HG03095 (cell line): ENCODE data around the gene SLC35B2.

Experiments
- ATAC-seq: cut with Tn5 transposase; IDR thresholded peaks from one replicate; pipeline ENCODE4 v1.9.1; 2021; ENCODE audit warnings: moderate library complexity; ENCODE audit not compliant: unreplicated experiment

SLC35B2 gene, protein sequence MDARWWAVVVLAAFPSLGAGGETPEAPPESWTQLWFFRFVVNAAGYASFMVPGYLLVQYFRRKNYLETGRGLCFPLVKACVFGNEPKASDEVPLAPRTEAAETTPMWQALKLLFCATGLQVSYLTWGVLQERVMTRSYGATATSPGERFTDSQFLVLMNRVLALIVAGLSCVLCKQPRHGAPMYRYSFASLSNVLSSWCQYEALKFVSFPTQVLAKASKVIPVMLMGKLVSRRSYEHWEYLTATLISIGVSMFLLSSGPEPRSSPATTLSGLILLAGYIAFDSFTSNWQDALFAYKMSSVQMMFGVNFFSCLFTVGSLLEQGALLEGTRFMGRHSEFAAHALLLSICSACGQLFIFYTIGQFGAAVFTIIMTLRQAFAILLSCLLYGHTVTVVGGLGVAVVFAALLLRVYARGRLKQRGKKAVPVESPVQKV

DNA sequence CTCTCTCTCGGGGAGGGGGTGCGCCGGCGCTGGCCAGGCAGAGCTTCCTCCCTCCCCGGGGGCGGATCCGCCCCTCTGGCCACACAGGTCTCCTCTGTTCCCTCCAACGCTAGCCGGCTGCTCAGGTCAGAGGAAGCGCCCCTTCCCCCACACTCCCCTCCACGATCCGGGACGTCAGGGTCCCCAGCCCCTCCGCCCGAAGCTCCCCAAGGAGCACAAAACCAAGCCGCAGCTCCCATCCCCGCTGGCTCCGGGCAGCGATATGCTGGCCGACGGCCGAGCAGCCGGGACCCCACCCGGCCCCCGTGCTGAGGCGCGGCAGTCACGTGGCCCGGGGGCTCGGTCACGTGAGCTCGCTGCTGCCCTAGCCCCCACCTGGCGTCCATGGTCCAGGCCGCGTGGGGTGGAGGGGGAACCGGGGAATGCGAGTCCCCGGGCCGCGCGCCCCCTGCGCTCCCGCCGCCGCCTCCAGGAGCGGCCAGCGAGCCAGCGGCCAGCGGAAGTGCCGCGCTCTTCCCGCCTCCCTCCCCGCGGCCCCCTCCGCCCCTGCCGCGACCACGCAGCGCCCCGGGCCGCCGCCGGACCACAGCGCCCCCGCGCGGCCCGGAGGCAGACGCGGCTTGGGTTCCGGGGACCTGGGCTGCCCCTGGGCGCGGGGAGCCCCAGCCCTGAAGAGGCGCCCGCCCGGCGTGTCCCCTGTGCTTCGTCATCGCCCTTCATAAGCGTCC lies at the start of gene SLC35B2:
SLC35B2 (minus strand) TSS at position 504 of the 728 bp plus-strand sequence; CDS start at position 386, 118 bp downstream.
- ATAC-seq = peak; percentile 46

DNA sequence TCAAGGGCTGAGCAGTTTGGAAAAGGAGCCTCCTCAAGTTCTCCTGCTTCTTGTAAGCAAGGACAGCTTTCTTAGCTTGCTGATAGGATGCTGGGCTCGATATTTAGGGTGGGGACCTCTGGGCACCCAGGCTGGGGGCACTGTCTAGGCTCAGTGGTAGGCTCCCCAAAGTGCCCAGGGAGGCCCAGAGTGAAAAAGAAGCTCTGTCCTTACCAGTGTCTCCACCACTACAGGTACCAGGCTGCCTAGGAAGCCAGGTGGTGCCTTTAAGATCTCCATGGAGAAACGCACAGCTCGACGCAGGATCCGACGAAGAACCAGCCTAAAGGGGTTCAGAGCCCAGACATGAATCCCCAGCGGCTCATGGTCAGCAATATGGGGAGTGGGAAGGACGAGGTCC lies 49.4 kb upstream of the SLC35B2 start:
- ATAC-seq = no peak

DNA sequence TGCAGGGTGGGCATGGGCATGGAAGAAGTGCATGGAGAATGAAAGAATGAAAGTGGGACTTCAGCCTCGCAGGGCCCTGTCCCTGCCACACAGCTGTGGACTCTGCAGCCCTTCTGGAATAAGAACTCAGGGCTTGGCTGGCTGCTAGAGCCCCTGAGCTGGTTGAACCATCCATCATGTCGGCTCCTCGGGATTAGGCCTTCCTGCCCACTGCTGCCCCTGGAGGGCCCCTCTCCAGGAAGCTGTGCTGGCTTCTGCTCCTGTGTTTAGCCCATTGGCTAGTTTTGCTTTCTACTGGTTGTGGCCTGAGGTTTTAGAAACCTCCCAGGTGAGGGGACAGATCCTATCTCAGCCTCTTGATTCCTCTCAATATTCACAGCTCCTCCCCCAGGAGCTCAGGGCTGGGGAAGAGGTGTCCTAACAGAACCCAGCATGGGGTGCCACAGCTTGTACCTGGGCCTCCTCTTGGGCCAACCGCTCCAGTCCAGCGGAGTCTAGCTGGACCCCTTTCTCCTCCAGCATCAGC lies 47.9 kb upstream of the SLC35B2 start:
- ATAC-seq = no peak

DNA sequence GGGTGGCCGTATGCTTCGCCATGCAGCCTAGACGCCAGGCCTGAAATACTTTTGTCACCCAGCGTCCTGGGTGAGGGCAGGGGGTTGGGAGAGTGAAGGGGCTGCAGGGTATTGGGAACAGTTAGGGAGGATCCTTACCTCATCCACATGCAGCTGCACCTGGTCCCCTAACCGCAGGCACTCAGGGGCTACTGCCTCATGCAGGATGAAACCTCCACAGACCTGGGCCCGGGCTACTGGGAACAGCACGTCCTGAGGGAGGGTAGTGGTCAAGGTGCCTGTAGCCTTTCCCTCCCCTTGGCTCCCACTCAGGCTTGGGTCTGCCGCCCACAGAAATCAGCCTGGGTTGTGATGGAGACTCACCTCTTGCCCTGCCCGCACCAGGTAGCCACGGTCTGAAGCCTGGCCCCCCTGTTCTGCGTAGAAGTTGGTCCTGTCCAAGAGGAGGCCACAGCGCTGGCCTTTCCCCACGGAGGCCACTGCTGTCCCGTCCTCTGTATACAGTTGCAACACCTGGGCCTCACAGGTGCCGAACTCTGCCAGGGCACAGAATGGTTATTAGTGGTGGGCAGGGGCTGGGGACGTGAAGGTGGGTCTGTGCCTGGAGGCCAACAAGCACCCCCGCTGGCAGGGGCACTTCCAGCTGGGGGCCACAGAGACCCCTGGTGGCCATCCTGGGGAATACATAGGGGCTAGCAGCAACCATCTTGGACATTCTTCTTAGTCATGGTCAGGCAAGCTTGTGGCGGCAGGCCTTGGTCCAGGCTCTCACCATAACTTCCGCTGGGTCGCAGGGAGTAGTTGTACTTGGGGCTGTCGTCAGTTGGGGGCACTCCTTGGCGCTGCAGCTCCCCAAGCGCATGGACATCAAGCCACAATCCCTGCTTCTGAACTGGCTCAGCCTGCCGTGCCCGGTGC lies 47.2 kb upstream of the SLC35B2 start:
- no peak for ATAC-seq

DNA sequence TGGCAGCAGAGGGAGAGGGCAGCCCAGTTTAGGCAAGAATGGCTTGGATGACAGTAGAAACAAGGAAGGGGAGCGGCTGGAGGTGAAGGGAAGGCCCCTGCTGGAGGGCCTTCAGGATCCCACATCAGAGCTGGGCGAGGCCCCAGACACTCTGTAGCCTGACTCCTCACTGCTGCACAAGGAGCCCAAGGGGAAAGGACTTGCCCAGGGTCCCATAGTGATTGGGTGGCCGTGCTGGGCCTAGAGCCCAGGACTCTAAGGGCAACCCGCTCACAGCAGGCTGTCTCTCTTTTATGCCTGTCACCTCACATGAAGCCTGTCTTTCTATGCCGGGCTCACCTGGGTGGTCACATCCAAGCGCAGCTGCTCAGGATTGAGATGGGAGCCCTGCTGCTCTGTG lies 46.5 kb upstream of the SLC35B2 start:
- ATAC-seq = no peak

DNA sequence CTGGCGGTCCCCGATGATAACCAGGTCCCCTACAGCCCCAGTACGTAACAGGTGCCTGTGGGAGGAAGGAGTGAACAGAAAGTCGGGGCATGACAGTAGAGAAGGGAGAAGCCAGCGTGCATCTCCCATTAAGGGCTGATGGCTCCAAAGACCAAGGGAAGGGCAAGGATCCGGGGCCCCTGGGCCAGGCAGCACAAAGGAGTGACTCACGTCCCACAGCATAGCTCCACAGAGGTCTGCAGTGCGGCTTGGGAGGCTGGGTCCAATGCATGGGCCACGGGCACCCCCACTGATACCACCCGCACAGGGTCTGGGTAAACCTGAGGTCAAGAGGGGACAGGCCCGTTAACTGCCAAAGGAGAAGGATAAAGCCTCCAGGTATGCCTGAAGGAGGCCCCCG lies 45.5 kb upstream of the SLC35B2 start:
- ATAC-seq = no peak

DNA sequence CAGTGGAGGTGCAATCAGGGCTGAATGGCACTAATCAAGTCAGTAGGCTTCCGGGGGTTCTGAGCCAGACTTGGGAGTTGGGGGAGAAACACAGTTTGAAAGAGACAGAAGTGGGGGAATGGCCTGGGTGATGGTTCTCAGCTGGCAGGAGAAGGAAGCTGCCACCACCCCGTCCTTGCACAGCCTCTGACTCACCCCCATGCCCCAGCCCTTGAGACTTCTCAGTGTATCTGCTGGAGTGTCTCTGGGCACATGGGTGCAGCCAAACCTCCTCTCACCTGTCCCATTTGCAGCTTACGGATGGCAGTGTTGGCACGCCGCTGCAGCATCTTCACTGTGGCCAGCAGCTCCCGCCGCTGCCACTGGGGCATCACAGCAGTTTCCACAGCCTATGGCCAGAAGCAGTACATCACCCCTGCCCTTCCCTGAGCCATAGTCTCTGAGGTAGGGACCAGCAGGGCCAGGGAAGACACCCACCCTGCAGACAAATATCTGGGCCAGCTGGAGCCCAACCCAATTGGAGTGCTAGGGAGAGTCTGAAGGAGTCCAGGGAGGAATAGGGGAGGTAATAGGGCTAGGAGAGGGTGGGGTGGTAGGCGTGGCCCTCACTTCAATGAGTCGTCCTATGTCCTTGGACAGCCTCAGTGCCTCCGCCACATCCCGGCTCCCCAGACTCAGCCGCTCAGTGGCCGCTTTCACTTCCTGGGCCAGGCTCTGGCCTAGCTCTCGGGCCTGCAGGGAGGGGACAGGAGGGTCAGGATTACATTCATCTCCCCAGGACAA lies 44.6 kb upstream of the SLC35B2 start:
- ATAC-seq = no peak

DNA sequence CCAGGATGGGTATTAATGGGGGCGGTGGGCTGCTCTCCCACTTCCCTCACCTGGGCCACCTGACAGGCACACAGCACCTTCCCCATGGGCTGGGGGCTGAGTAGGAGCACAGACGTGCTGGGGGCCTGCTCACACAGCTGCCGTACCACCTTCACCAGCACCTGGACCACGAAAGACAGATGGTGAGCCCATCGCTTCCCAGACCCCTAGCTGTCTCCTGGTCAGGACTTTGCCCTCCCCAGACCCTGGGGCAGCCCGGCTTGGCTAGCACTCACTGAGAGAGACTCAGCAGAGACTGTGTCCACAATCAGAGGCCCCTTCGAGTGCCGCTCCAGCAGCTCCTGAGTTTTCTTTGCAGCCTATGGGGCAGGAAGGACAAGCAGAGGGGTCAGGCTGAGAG lies 43.8 kb upstream of the SLC35B2 start:
- ATAC-seq = no peak

DNA sequence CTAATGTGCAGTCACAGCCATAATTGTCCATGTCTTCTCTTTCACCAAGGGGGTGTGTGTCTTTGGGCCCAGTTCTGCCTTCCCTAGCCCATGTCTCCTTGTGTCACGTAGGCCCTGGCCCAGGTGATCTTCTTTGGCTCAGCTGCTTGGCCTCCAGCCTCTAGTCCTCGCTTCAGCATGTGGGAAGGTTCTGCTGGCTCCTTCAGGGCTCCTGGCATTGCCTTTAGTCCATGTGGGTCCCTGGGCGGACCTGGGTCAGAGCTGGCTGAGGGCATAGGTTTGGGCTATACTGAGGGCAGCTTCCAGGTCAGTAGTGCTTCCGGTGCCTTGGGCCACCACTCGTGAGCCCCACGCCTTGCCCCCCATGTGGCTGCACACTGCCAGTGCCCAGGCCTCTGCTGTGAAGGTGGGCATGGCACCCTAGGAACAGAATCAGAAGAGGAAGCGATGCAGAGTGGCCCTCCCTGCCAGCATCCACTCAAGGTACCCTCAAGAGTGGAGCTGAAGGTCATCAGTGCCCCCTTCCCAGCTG lies 43.0 kb upstream of the SLC35B2 start:
- no peak for ATAC-seq

DNA sequence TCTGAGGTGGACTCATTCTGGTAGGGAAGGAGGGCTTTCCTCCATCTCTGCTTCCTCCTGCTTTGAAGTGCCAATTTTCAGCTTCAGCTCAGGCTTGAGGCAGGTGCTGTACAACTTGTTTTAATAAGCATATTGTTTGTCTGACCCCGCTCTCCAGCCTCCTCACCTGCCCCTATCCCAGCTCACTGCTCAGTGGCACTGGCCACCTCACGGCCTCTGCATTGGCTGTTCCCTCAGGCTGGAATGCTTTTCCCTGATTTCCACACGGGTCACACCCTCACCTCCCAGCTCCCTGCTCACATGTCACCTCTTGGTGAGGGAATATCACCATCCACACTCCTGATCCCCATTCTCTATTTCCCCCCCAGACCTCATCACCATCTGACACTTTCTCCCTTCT lies 41.5 kb upstream of the SLC35B2 start:
- ATAC-seq = no peak

DNA sequence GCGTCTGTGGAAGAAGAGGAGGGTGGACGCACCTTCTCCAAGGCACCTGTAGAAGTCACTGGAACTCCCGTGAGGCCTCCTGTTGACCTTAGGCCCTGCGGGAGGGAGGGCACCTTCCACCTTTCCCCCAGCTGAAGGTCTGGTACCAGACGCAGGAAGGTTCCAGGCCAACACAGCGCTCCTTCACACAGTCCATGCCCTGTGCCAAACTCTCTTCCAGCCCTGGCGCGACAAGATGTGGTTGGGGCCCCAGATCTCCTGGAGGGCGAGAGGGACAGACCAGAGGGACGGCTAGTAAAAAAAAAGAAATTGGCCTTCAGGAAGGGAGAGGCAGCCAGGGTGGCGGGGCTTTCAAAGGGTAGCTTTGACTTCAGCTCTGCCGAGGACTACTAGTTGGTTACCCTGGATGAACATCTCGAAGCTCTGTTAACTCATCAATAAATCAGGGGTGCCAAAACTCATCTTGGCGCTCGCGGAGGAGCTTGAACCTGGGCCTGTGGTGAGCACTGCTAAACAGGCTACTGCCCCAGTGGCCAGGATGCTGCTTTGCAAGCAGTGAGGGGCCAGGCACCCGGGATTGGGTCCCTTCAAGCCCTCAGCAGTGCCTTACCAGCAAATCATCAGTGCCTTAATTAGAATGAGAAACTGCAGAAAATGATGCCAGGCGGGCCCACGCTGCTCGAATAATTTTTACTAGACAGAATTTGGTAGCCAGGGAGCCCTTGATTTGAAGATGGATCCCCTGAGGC lies 40.9 kb upstream of the SLC35B2 start:
- no peak for ATAC-seq

DNA sequence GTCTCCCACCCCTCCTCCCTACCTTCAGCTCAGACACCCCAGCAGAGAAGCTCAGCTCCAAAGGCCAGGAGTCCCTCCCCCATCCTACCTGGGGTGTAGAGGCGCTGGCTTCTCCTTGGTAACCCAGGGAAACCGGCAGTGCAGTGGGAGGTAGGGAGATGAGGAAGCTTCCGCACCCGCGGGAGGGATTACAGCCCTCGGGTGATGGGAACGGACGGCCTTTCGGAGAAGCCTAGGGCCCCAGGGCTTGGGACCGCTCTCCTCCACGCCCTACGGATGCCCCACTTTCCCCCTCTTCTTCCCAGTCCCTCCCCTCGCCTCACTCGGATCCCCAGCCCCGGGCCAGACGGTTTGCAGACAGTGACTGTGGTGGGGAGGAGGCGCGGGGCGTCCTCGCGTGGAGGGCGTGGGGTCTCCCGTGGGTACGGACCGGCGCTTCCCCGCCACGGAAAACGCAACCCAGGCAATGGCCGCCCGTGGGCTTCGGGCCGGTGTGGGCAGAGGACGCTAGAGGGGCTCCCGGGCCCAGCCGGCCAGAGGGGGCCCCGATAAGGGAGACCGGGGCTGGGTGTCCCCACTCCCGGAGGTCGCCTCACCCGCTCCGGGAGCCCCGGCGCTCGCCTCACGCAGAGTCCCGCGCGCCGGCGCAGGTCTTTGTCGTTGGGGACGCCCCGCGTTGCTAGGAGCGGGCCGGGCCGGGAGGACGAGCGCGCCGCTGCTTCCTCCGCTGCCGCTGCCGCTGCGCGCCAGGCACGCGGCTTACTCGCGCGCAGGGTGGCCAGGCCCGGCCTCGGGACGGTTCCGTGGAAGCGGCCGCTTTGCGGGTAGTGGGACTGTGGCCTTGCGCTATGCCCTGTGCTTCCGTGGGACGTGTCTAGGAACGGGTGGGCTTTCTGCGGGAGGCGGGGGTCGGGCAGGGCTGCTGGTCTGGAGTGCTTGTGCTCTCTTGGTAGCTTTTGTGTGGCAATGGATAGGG lies 40.0 kb upstream of the SLC35B2 start:
- ATAC-seq = no peak

DNA sequence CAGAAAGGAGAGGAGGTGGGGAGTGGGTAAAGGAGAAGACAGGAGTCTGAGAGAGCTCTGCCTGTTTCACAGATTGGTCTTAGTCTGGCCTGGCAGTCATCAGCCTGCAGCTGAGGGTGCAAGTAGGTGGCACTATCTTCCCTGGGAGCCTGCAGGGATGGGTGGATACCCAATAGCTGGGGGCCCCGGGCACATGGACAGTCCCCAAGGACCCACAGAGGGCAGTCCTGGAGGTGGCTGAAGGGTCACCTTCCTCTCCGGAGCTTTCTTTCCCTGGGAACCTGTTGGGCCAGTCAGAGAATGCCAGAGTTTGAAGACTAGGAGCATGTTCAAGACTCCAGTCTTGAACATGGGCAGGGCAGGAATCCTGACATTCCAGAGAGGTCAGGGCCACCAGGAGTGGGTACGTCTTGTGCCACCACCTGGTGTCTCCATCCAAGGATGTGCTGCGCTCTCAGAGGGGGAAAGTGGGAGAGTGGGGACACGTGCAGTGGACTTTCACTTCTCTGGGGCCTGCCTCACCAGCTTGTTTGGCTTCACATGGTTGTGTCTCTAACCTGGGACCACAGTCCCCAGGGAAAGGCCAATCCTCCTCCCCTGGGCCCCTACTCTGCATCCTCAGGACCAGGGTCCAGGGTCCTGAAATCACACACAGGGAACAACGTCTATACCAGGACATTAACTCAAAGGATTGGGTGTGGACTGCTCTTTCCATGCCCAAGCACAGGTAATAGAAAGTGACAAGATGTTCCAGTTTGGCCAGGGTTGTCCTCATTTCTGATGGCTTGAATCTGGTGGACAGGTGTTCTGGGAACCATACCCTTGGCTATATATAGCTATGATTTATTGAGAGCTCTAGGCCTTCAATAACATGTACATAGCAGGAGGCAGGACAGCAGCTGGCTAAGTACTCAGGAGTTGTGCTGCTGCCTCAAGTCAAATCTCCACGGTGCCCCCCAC lies 37.8 kb upstream of the SLC35B2 start:
- ATAC-seq = no peak

DNA sequence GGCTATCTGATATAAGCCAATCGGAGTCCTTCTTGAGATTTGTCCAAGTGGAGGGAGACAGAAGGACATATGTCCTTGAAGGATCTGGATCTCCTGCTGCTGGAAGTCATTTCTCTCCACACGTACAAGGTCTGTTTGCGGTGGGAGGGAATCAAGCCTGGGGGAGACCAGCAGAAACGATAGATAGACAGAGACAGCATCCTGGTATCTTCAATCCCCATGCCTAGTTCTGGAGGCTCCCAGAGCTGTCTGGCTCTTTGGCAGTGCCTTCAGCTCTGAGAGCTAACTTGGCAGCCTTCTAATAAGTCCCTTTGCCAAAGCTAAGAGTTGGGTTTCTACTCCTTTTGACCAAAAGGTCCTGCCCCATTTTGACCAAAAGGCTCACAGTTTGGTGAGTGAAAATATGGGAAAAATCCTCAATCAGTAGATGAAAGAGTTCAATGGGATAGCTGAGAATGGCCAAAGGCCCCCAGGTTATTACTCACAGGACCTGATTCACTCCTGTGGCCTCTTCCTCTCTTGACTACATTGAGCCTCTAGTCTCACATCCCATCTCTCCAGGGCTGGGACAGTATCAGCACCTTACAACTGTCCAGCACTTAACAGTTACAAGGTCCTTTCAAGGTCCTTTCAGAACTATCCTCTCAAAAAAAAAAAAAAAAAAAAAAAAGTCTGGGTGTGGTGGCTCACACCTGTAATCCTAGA lies 35.5 kb upstream of the SLC35B2 start:
- ATAC-seq = no peak

DNA sequence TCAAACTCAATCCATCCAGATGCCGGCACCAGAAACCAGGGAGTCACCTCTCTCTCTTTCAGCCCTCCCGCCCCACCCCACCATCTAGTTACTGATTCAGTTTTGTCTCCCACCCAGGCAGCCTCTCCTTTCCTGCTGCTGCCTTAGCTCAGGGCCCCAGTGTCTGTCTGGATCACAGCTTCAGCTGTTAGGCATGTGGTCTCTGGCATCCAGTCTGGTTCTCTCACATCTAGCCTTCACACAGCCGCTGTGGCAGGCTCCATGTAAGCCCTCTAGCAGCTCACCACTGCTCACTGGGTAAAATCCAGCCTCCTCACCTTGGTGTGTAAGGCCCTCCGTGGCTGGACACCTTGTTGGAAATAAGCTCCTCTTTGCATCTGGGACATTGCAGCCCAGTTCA lies 34.5 kb upstream of the SLC35B2 start:
- no peak for ATAC-seq

DNA sequence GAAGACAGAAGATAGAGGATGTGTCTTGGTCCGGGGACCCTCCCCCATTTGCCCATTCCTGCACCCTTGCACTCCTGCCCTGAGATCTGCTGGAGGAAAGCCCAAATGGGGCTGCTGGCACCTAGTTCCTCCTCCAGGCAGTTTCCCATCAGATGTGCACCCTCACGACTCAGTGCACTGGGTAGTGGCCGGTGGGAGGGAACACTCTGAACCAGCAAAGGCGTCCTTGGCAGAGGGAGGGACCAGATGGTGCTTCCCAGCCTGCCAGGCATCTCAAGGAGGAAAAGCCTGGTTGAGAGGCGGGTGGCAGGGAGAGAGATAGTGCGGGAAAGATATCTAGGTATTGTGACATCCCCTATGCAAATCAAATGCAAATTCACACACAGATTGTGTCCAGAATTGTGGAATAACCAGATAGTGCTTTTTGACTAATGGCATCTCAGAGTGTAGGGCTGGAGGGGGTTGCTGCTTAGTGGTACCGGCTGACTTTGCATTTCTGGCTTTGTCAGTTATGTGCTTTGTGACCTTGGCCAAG lies 32.5 kb upstream of the SLC35B2 start:
- ATAC-seq = no peak
